ENCODE results near the gene MALT1.

Gene MALT1

DNA sequence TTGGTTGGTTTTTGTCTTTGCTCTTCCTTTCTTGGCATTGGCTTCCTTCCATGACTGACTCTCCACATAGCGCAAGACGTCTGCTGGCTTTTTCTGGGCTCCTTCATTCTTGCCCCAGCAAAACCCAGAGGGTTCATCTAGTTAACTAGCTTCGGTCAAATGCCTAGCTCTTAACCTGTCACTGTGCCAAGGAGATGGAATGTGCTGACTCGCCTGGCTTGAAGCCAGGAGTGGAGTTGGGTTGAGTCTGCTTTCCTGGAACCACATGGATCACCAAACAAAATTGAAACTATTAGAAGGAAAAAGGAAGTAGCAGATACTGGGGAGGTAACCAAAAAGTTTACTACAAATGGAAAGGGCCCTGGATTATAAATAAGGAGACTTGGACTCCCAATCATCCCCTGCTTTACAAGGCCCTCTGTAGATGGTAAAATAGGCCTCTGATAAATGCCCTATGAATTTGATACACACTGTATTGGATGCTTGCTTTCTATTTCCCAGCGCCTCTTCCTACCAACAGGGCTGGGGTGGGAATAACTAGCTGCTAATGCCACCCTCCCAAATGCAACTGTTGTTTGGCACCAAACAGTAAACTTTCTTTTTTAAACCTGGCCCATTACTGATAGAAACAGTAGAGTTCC, 11.3 kb downstream of the MALT1 start:
- H3K27ac Mint-ChIP-seq, result peak overlapping the region; percentile 41 to 46
- no peak for DNase-seq
- H3K9me3 Mint-ChIP-seq, result no peaks in the 10 kb centered on the region
- H3K4me3 Mint-ChIP-seq, result no peak overlapping the region
- H3K4me1 Mint-ChIP-seq (ENCODE audit: low read depth in 2 of 2), result peaks cover 25 to 34% of the 10 kb centered on the region in 2 donors
- no peaks in the 10 kb centered on the region for H3K27me3 Mint-ChIP-seq
- H3K36me3 Mint-ChIP-seq (ENCODE audit: insufficient read depth), result peaks cover 46% of the 10 kb centered on the region
- no peak for ATAC-seq (replicated peaks)

DNA sequence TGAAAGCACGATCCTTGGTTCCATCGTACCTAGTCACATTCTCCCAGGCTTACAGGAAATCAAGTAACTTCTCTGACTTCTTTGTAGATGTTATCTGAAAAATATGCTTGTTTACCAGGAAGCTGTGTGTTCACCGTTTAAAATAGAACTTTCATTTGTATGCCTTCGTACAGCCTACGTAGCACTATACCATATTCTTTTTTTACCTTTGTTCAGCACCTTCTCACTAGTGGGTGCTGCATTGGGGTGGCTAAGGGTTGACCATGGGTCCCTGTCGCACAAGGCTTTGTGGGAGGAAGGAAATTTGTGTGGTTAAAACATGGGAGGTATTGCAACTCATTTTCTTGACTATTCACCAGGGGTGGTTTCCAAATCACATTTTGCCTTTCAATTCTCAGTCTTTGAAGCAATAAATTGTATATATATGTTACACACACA, 16.6 kb downstream of the MALT1 start:
- H3K27ac Mint-ChIP-seq, result peak overlapping the region; percentile 45 to 90
- peak; percentile 53 to 55 (median 54) for DNase-seq
- peaks cover 30 to 50% of the 10 kb centered on the region in 2 donors for H3K4me1 Mint-ChIP-seq (ENCODE audit: low read depth in 2 of 2)
- H3K27me3 Mint-ChIP-seq, result no peaks in the 10 kb centered on the region
- ATAC-seq (replicated peaks), result peak; percentile 97
- H3K9me3 Mint-ChIP-seq, result no peaks in the 10 kb centered on the region
- H3K36me3 Mint-ChIP-seq (ENCODE audit: insufficient read depth), result peaks cover 50% of the 10 kb centered on the region
- H3K4me3 Mint-ChIP-seq, result peak overlapping the region; percentile 72 to 80

DNA sequence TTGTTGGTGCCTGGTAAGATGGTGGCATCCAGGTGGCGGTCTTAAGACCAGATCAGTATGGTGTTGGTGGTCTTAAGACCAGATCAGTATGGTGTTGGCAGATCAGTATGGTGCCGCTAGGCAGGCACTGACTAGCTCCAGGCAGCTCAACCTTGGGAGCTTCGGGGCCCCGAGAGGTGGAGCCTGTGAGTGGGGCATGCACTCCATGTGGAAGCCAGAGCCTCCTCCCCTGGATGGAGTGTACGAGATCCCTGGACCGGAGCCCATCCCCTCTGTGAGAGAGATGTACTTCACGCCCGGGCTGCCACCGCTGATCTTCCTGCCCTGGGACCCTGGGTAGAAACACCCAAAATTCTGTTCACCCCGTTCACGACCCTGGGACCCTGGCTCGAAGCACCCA, 19.0 kb downstream of the MALT1 start:
- no peak overlapping the region for H3K4me3 Mint-ChIP-seq
- no peak overlapping the region for H3K27ac Mint-ChIP-seq
- H3K36me3 Mint-ChIP-seq (ENCODE audit: insufficient read depth), result peaks cover 36% of the 10 kb centered on the region
- ATAC-seq (replicated peaks), result no peak
- DNase-seq, result no peak
- no peaks in the 10 kb centered on the region for H3K27me3 Mint-ChIP-seq
- peaks cover 41 to 55% of the 10 kb centered on the region in 2 donors for H3K4me1 Mint-ChIP-seq (ENCODE audit: low read depth in 2 of 2)
- no peaks in the 10 kb centered on the region for H3K9me3 Mint-ChIP-seq

DNA sequence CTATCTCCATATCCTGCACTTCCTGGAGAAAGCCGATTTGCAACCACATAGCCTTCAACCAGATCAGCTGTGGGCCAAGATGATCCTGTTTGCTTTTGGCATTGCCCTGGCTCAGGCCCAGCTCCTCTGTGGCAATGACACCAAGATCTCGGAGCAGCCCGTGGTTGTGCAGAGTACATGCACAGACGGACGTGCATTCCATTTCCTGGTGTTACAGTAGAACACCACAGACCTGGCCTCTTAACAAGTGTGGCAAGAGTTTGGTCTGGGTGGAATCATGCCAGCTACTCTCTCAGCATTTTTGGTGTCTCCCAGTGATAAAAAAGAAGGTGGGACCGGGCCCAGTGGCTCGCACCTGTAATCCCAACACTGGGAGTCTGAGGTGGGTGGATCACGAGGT, 20.0 kb downstream of the MALT1 start:
- DNase-seq (no peak), ATAC-seq (replicated peaks) (no peak)
- no peaks in the 10 kb centered on the region for H3K9me3 Mint-ChIP-seq
- H3K27ac Mint-ChIP-seq, result no peak overlapping the region
- peaks cover 45 to 58% of the 10 kb centered on the region in 2 donors for H3K4me1 Mint-ChIP-seq (ENCODE audit: low read depth in 2 of 2)
- H3K36me3 Mint-ChIP-seq (ENCODE audit: insufficient read depth), result peaks cover 28% of the 10 kb centered on the region
- no peak overlapping the region for H3K4me3 Mint-ChIP-seq
- no peaks in the 10 kb centered on the region for H3K27me3 Mint-ChIP-seq

DNA sequence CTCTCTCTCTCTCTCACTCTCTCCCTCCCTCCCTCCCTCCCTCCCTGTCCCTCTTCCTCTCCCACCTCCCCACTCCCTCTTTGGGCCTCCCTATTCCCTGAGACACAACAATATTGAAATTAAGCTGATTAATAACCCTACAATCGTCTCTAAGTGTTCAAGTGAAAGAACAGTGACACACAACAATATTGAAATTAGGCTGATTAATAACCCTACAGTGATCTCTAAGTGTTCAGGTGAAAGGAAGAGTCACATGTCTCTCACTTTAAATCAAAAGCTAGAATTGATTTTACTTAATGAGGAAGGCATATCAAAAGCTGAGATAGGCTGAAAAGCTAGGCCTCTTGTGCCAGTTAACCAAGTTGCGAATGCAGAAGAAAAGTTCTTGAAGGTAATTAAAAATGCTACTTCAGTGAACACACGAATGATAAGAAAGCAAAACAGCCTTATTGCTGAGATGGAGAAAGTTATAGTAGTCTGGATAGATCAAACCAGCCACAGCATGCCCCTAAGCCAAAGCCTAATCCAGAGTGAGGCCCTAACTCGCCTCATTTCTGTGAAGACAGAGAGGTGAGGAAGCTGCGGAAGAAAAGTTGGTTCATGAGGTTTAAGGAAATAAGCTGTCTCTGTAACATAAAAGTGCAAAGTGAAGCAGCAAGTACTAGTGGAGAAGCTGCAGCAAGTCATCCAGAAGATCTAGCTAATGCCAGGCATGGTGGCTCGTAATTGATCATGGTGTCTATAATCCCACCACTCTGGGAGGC, 21.3 kb downstream of the MALT1 start:
- DNase-seq, result no peak
- H3K36me3 Mint-ChIP-seq (ENCODE audit: insufficient read depth), result peaks cover 34% of the 10 kb centered on the region
- no peak for ATAC-seq (replicated peaks)

DNA sequence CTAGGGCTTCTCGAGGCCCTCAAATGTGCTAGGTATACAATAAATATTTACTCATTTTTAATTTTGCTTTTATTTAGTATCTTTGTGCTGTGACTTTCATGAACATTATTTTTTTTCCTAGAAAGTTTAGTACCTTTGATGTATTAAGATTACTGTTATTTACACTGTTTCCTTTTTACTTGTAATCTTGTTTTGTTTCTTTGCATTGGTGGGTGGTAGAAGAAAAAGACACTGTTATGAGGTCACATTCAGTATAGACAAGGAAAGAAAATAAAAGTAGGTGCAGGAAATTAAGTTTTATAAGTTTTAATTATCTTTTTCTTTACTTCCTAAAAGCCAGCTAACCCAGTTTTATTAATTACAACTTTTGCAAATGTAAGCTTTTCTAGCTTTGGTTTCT, 23.0 kb downstream of the MALT1 start:
- peak overlapping the region; percentile 57 to 70 for H3K27ac Mint-ChIP-seq
- no peak overlapping the region for H3K4me3 Mint-ChIP-seq
- DNase-seq (no peak), ATAC-seq (replicated peaks) (no peak)
- no peaks in the 10 kb centered on the region for H3K9me3 Mint-ChIP-seq
- peaks cover 32% of the 10 kb centered on the region for H3K36me3 Mint-ChIP-seq (ENCODE audit: insufficient read depth)
- peaks cover 39 to 48% of the 10 kb centered on the region in 2 donors for H3K4me1 Mint-ChIP-seq (ENCODE audit: low read depth in 2 of 2)
- no peaks in the 10 kb centered on the region for H3K27me3 Mint-ChIP-seq

More for the DNA sequence above, 21.3 kb downstream of the MALT1 start:
- peak overlapping the region in 1 of 2 donors; percentile 52 for H3K27ac Mint-ChIP-seq
- no peak overlapping the region for H3K4me3 Mint-ChIP-seq
- no peaks in the 10 kb centered on the region for H3K9me3 Mint-ChIP-seq
- H3K27me3 Mint-ChIP-seq, result no peaks in the 10 kb centered on the region
- H3K4me1 Mint-ChIP-seq (ENCODE audit: low read depth in 2 of 2), result peaks cover 45 to 57% of the 10 kb centered on the region in 2 donors

DNA sequence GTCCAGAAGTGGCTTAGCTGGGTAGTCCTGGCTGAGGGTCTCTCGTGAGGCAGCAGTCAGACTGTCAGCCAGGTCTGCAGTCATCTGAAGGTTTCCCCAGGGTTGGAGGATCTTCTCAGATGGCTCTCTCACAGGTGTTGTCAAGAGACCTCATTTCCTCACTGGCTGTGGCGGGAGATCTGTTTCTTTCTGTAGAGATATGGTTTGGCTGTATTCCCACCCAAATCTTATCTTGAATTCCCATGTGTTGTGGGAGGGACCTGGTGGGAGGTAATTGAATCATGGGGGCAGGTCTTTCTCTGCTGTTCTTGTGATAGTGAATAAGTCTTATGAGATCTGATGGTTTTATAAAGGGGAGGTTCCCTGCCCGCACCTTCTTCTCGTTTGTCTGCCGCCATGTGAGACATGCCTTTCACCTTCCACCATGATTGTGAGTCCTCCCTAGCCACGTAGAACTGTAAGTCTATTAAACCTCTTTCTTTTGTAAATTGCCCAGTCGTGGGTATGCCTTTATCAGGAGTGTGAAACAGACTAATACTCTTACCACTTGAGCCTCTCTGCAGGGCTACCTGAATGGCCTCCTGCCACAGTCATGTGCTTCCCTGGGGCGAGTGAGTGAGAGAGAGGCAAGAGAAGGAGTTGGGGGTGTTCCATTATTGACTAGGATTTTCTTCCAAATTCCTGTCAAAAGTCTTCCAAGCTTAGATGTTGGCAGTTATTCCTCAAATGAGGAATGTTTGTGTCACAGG, 23.6 kb downstream of the MALT1 start:
- H3K4me1 Mint-ChIP-seq (ENCODE audit: low read depth in 2 of 2), result peaks cover 36 to 43% of the 10 kb centered on the region in 2 donors
- DNase-seq, result no peak
- ATAC-seq (replicated peaks), result no peak
- H3K27me3 Mint-ChIP-seq, result no peaks in the 10 kb centered on the region
- peak overlapping the region; percentile 57 to 70 for H3K27ac Mint-ChIP-seq
- peaks cover 26% of the 10 kb centered on the region for H3K36me3 Mint-ChIP-seq (ENCODE audit: insufficient read depth)
- H3K4me3 Mint-ChIP-seq, result peak overlapping the region in 1 of 2 donors; percentile 7
- H3K9me3 Mint-ChIP-seq, result no peaks in the 10 kb centered on the region

DNA sequence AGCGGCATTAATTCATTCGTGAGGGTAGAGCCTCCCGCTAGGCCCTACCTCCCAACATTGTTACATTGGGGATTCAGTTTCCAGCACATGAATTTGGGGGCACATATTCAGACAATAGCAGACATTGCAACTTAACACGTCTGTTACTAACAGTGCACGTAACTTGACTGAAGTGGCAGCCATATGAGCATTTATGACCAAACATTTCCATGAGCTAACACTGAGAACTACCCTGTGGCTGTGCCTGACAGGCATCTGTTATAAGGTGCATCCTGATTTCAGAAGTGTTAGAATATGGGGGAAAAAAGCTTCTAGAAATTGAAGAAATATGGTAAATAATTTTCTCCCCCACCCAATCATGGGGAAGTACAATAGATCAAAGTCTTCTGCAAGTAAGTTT, 24.5 kb downstream of the MALT1 start:
- Mint-ChIP-seq H3K36me3 (ENCODE audit: insufficient read depth) (peaks cover 23% of the 10 kb centered on the region), H3K27ac (no peak overlapping the region), H3K4me3 (no peak overlapping the region), H3K27me3 (no peaks in the 10 kb centered on the region), H3K9me3 (no peaks in the 10 kb centered on the region), H3K4me1 (ENCODE audit: low read depth in 2 of 2) (peaks cover 31 to 40% of the 10 kb centered on the region in 2 donors)
- DNase-seq (no peak), ATAC-seq (replicated peaks) (no peak)

DNA sequence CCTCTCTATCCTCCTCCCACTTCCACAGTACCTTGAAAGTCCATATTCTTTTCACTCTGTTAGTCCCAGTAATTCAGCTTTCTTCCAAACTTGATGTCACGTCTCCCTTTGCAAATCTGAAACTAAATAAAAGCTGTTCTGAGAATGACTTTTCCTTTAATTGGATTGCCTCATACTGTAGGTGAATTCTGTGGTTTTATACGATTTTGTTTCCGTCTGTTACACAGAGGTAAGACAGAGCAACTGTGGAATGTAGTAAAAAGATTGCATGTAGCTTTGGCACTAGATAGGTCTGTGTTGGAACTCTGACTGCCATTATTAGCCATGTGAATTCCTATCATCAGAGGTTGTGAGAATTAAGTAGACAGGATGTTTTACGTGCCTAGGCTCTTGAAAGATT, 25.9 kb downstream of the MALT1 start:
- H3K27ac Mint-ChIP-seq, result peak overlapping the region; percentile 24 to 68
- H3K27me3 Mint-ChIP-seq, result no peaks in the 10 kb centered on the region
- no peaks in the 10 kb centered on the region for H3K9me3 Mint-ChIP-seq
- peaks cover 28% of the 10 kb centered on the region for H3K36me3 Mint-ChIP-seq (ENCODE audit: insufficient read depth)
- DNase-seq, result no peak
- peak overlapping the region in 1 of 2 donors; percentile 57 for H3K4me3 Mint-ChIP-seq
- H3K4me1 Mint-ChIP-seq (ENCODE audit: low read depth in 2 of 2), result peaks cover 30 to 39% of the 10 kb centered on the region in 2 donors
- ATAC-seq (replicated peaks), result no peak

DNA sequence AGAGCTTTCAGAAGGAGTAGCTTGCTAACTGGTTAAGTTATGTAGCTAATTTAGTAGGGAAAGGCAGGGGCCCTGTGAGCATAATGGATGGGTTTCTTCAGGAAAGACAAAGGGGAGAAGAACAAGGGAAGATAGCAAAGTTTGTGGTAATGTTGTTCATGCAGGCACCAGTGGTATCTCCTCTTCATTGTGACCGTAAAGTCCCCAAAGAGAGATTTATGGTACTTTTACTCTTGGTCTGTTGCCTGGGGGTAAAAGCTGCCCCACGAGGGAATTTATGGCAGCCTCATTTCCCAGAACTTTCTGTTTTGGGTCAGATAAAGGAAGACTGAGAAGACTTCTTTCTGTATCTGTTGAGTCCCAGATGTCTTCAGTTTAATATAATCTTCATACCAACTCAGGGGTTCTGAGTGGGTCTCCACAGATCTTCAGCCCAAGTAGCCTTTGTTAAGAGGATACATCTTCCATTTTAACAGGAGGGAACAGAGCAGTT, 27.5 kb downstream of the MALT1 start:
- no peaks in the 10 kb centered on the region for H3K27me3 Mint-ChIP-seq
- H3K9me3 Mint-ChIP-seq, result no peaks in the 10 kb centered on the region
- DNase-seq (no peak), ATAC-seq (replicated peaks) (no peak)
- peaks cover 24 to 31% of the 10 kb centered on the region in 2 donors for H3K4me1 Mint-ChIP-seq (ENCODE audit: low read depth in 2 of 2)
- peaks cover 38% of the 10 kb centered on the region for H3K36me3 Mint-ChIP-seq (ENCODE audit: insufficient read depth)
- H3K27ac Mint-ChIP-seq, result no peak overlapping the region
- no peak overlapping the region for H3K4me3 Mint-ChIP-seq

DNA sequence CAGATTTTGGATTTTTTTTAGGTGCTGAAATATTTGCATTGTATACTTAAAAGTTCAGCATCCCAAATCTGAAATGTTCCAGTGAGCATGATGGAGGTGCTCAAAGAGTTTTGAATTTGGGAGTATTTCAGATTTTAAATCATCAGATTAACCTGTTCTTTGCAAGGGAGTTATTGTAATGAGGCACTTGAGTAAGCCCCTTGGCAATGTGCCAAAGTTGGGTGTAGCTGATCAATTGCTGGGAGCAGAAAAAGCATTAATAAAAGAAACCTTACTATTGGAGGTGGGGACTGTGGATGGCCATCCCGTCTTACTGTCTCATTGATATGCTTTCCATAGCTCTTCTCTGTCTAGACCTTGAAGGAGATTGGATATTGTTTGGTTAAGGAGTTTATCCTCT, 28.3 kb downstream of the MALT1 start:
- Mint-ChIP-seq H3K4me1 (ENCODE audit: low read depth in 2 of 2) (peaks cover 20 to 29% of the 10 kb centered on the region in 2 donors), H3K27me3 (no peaks in the 10 kb centered on the region), H3K9me3 (no peaks in the 10 kb centered on the region), H3K4me3 (no peak overlapping the region), H3K27ac (no peak overlapping the region), H3K36me3 (ENCODE audit: insufficient read depth) (peaks cover 42% of the 10 kb centered on the region)
- DNase-seq (no peak), ATAC-seq (replicated peaks) (no peak)

DNA sequence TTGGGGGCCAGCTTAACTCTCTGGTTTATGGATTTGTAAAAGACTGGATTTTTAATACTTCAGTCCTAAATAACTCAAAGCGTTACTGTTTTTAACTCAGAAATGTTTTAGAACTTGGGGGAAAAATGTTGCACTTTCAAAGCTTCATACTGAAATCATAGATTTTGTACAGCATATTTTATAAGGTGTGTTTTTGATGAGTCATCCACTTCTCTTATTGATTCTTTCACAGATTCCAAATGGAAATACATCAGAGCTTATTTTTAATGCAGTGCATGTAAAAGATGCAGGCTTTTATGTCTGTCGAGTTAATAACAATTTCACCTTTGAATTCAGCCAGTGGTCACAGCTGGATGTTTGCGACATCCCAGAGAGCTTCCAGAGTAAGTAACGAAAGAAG, 28.9 kb downstream of the MALT1 start:
- no peak for ATAC-seq (replicated peaks)
- no peaks in the 10 kb centered on the region for H3K9me3 Mint-ChIP-seq

DNA sequence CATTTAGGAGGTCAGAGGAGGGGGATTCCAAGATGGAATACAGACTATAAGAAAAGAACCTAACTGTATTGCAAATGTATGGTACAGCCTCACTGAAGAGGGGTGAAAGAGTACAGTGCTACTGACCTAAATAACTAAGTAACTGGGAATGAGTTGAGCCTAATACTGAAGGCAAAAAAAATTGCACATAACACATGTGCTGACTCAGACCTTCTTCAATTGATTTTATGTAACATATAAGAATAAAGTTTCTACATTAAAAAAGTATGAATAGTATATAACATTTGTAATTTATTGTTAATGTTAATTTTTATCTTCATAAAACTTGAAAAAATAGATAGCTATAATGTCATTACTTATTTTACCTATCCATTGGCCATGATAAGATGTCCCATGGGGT, 41.7 kb downstream of the MALT1 start:
- Mint-ChIP-seq H3K27me3 (no peaks in the 10 kb centered on the region), H3K4me3 (no peak overlapping the region), H3K9me3 (no peaks in the 10 kb centered on the region), H3K27ac (peak overlapping the region in 1 of 2 donors; percentile 86), H3K36me3 (ENCODE audit: insufficient read depth) (peaks cover 38% of the 10 kb centered on the region), H3K4me1 (ENCODE audit: low read depth in 2 of 2) (peaks cover 23 to 31% of the 10 kb centered on the region in 2 donors)
- ATAC-seq (replicated peaks) (no peak), DNase-seq (no peak)

More for the DNA sequence above, 28.9 kb downstream of the MALT1 start:
- DNase-seq, result no peak
- H3K4me1 Mint-ChIP-seq (ENCODE audit: low read depth in 2 of 2), result peaks cover 14 to 22% of the 10 kb centered on the region in 2 donors
- H3K4me3 Mint-ChIP-seq, result no peak overlapping the region
- no peaks in the 10 kb centered on the region for H3K27me3 Mint-ChIP-seq
- peaks cover 47% of the 10 kb centered on the region for H3K36me3 Mint-ChIP-seq (ENCODE audit: insufficient read depth)
- no peak overlapping the region for H3K27ac Mint-ChIP-seq
